BJ (cell line): ENCODE data around the gene PDE6G. TPM values are rescaled to one million over a fixed set of nuclear protein-coding genes. Genes with fewer than 3 reads are reported as not detected.

Source experiments
- CTCF ChIA-PET: fragments of 350-600 bp; formaldehyde crosslinking; extraction: SDS; loops from one replicate; lab custom pipeline; 2021; ENCODE audit warnings: antibody characterized with exemption, inconsistent platforms; lab: Yijun Ruan, JAX
- POLR2A ChIA-PET: fragments of 300-600 bp; sonication (Branson Sonifier 250); formaldehyde crosslinking; extraction: SDS; loops from one replicate; lab custom pipeline; 2021; ENCODE audit warnings: antibody characterized with exemption; lab: Charles Lee
- DNase-seq: peaks from one replicate; pipeline ENCODE4 v3.0.0-alpha.2; 2011; ENCODE audit warnings: low read depth
- H3K27me3 ChIP-seq: 2 replicates; pipeline ENCODE4 v1.6.0; 2011; ENCODE audit warnings: low read length; ENCODE audit not compliant: control insufficient read depth, insufficient read depth
- H3K36me3 ChIP-seq: 2 replicates; pipeline ENCODE4 v1.5.1; 2011; ENCODE audit warnings: low read length; ENCODE audit not compliant: control insufficient read depth, insufficient read depth
- H3K4me3 ChIP-seq: 2 replicates; pipeline ENCODE4 v1.5.1; 2011; ENCODE audit warnings: low read depth, mild to moderate bottlenecking, control low read depth, low read length
- polyA plus RNA-seq: library from polyadenylated mRNA; depleted of rRNA; stranded (reverse); fragments of >200 nt; gene quantifications from 2 replicates; pipeline ENCODE4 v1.2.3, GENCODE V29; 2011
- TF ChIP-seq, protein P1 (sequence below): IDR thresholded peaks from 2 replicates; pipeline ENCODE4 v1.5.1; 2011; ENCODE audit warnings: low read depth, mild to moderate bottlenecking, control low read depth, inconsistent platforms, low read length, moderate library complexity; ENCODE audit not compliant: insufficient read depth

PDE6G gene
- polyA plus RNA-seq, 1 experiment = 0.37 TPM

DNA sequence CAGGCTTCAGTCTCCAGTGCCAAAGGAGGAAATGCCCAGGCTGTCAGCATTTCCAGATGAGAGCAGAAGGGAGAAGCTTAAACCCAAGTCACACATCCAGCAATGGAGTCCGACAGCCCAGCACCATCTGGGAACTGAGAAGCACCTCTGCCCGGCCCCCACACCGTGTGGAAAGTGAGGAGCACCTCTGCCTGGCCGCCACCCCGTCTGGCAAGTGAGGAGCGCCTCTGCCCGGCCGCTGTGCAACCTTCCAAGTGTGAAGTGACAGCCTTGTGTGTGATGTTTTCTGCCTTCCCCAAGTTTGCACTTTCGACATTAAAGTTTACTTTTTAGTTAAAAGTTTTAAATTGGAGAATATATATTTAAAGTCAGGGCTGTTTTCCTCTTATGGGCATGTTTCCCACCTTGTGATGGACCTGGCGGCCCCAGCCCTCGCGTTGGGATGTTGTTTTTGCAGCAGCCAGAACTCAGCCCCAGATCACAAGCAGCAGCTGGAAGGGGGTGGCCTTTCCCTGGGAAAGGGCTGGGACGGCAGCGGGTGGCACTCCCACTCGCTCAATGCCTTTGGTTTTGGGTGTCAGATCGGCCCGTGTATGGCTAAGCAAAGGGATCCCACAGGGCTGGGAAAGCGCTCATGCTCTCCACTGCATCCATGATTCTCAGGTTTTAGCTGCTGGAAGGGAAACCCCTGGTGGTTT, 17.4 kb upstream of the PDE6G start:
- TF ChIP-seq, protein P1, sequence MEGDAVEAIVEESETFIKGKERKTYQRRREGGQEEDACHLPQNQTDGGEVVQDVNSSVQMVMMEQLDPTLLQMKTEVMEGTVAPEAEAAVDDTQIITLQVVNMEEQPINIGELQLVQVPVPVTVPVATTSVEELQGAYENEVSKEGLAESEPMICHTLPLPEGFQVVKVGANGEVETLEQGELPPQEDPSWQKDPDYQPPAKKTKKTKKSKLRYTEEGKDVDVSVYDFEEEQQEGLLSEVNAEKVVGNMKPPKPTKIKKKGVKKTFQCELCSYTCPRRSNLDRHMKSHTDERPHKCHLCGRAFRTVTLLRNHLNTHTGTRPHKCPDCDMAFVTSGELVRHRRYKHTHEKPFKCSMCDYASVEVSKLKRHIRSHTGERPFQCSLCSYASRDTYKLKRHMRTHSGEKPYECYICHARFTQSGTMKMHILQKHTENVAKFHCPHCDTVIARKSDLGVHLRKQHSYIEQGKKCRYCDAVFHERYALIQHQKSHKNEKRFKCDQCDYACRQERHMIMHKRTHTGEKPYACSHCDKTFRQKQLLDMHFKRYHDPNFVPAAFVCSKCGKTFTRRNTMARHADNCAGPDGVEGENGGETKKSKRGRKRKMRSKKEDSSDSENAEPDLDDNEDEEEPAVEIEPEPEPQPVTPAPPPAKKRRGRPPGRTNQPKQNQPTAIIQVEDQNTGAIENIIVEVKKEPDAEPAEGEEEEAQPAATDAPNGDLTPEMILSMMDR = no peak
- Histone ChIP-seq H3K4me3 (no peak overlapping the region), H3K27me3 (no peaks in the 10 kb centered on the region), H3K36me3 (peaks cover 21% of the 10 kb centered on the region)
- ChIA-PET CTCF (no interaction called here), POLR2A (no interaction called here)
- no peak for DNase-seq

- peaks cover 21% of the 10 kb centered on the region for H3K36me3 ChIP-seq
- ChIA-PET POLR2A (no interaction called here), CTCF (interaction anchor here (0.9 kb wide), 1 partner anchor 10 kb away, joined by 3 read pairs; no protein-coding TSS in a partner anchor)
- TF ChIP-seq, protein P1 = no peak
- no peak overlapping the region for H3K4me3 ChIP-seq
- no peak for DNase-seq
- no peaks in the 10 kb centered on the region for H3K27me3 ChIP-seq
Observed at GRCh38 chr17:81672954-81673353, 16.6 kb upstream of the PDE6G start.

DNA sequence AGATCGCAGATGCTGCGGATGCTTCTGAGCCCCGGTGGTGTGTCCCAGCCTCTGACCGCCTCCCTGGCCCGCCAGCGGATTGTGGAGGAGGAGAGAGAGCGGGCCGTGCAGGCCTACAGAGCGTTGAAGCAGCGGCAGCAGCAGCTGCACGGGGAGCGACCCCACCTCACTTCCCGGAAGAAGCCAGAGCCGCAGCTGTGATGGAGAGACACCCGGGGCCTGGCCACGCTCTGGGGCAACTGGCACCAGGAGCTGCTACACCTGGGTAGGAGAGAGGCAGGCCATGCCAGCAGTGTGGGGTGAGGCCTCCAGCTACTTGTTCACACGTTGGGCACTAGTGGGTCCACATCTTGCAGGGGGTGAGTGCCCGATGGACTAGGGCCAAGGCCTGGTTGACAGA, 16.2 kb upstream of the PDE6G start:
- Histone ChIP-seq H3K36me3 (peaks cover 21% of the 10 kb centered on the region), H3K27me3 (no peaks in the 10 kb centered on the region), H3K4me3 (no peak overlapping the region)
- TF ChIP-seq, protein P1 = no peak
- ChIA-PET POLR2A (no interaction called here), CTCF (interaction anchor here (0.9 kb wide), 1 partner anchor 10 kb away, joined by 3 read pairs; no protein-coding TSS in a partner anchor)
- DNase-seq = no peak

- no peak overlapping the region for H3K4me3 ChIP-seq
- ChIA-PET POLR2A (no interaction called here), CTCF (interaction anchor here (1.1 kb wide), 1 partner anchor 19 kb away, joined by 5 read pairs; no protein-coding TSS in a partner anchor)
- no peaks in the 10 kb centered on the region for H3K27me3 ChIP-seq
- H3K36me3 ChIP-seq = peaks cover 15% of the 10 kb centered on the region
- TF ChIP-seq, protein P1 = no peak
- DNase-seq = no peak
Observed at GRCh38 chr17:81667754-81668153, 11.4 kb upstream of the PDE6G start.

GRCh38 chr17:81666342-81667191, 10.2 kb upstream of the PDE6G start, which contains the start of the genes CCDC137 and OXLD1:
Gene CCDC137 (plus strand): TSS chr17:81666737. CDS start chr17:81666767, 30 bp downstream.
Gene OXLD1 (minus strand): TSS chr17:81666605. CDS start chr17:81666577, 28 bp downstream.
- peak; percentile 70 for DNase-seq
- ChIA-PET CTCF (interaction anchor here (1.1 kb wide), 1 partner anchor 18 kb away, joined by 5 read pairs; no protein-coding TSS in a partner anchor), POLR2A (interaction anchor here (0.6 kb wide), 1 partner anchor 151 kb away, joined by 3 read pairs; no protein-coding TSS in a partner anchor)
- Histone ChIP-seq H3K27me3 (no peaks in the 10 kb centered on the region), H3K4me3 (peak within 1 kb of the TSS; percentile 87), H3K36me3 (peaks cover 9% of the 10 kb centered on the region)
- TF ChIP-seq, protein P1 = no peak
